ENCODE data around the gene MYRF. TPM values are rescaled to one million over a fixed set of nuclear protein-coding genes. Genes with fewer than 3 reads are reported as not detected.

Gene MYRF
- total and polyA plus RNA-seq, 12 donors = 0.13 to 2.6 (median 0.89) TPM

GRCh38 chr11:61769169-61769920 lies 16.9 kb downstream of the MYRF start:
- Histone ChIP-seq H3K36me3 (replicated peaks in 1 of 2) (no peaks in the 10 kb centered on the region), H3K27ac (no peak overlapping the region), H3K27me3 (no peaks in the 10 kb centered on the region), H3K4me3 (no peak overlapping the region), H3K9me3 (replicated peaks in 1 of 3) (no peaks in the 10 kb centered on the region), H3K4me1 (replicated peaks in 1 of 2) (no peaks in the 10 kb centered on the region)
- 81 to 87% (median 81%) methylated on average over 10 to 33 of the region's 33 CpGs; no CpG with 5 or more reads in 1 of the 4 donors for WGBS, 4 donors
- intact Hi-C loops (cut with DNase I) = no loop called here
- no peak for DNase-seq
- TF ChIP-seq POLR2A (IDR thresholded peaks at IDR 0.05) (no peak), CTCF (IDR thresholded peaks at IDR 0.05) (no peak)

GRCh38 chr11:61769946-61770683 lies 17.7 kb downstream of the MYRF start:
- DNase-seq = no peak
- H3K27me3 ChIP-seq = no peaks in the 10 kb centered on the region
- 83 to 90% (median 87%) methylated on average over 2 to 20 of the region's 20 CpGs for WGBS, 4 donors
- no peaks in the 10 kb centered on the region for H3K9me3 ChIP-seq (replicated peaks in 1 of 3)
- intact Hi-C loops (cut with DNase I) = no loop called here
- no peak for TF ChIP-seq CTCF (IDR thresholded peaks at IDR 0.05)
- TF ChIP-seq POLR2A (IDR thresholded peaks at IDR 0.05) = no peak
- H3K36me3 ChIP-seq (replicated peaks in 1 of 2) = no peaks in the 10 kb centered on the region
- no peak overlapping the region for H3K4me3 ChIP-seq
- H3K4me1 ChIP-seq (replicated peaks in 1 of 2) = no peaks in the 10 kb centered on the region
- H3K27ac ChIP-seq = no peak overlapping the region

- no peak overlapping the region for H3K4me3 ChIP-seq
These were observed 18.9 kb downstream of the MYRF start for GRCh38 chr11:61771195-61771894.

More at GRCh38 chr11:61771195-61771894, 18.9 kb downstream of the MYRF start:
- no peak for DNase-seq
- H3K9me3 ChIP-seq (replicated peaks in 1 of 3) = no peaks in the 10 kb centered on the region
- no peak overlapping the region for H3K27ac ChIP-seq
- no peaks in the 10 kb centered on the region for H3K4me1 ChIP-seq (replicated peaks in 1 of 2)
- no peaks in the 10 kb centered on the region for H3K27me3 ChIP-seq
- 78 to 88% (median 86%) methylated on average over 11 to 15 of the region's 15 CpGs for WGBS, 4 donors
- intact Hi-C loops (cut with DNase I) = no loop called here
- TF ChIP-seq CTCF (IDR thresholded peaks at IDR 0.05) = no peak
- TF ChIP-seq POLR2A (IDR thresholded peaks at IDR 0.05) = no peak
- no peaks in the 10 kb centered on the region for H3K36me3 ChIP-seq (replicated peaks in 1 of 2)

All from adrenal gland (tissue), 12 donors.